Left ventricle myocardium inferior (tissue), 1 donor: ENCODE data around the gene RASSF3. TPM values are rescaled to one million over a fixed set of nuclear protein-coding genes. Genes with fewer than 3 reads are reported as not detected.
A peak's percentile ranks its signal among the peaks of the same experiment; 100 is the strongest.
"Not testable (repeated sequence)": the region's sequence is repeated elsewhere in the genome, so short reads cannot be mapped to it uniquely, and the experiment has no call there.

ENCODE experiments used
- DNase-seq: peaks from one replicate; pipeline ENCODE4 v3.0.0-alpha.2; 2020
- H3K27ac ChIP-seq: fragments of 200-600 bp; replicated peaks from 2 replicates; pipeline ENCODE4 v1.8.0; 2021
- H3K27me3 ChIP-seq: fragments of 200-600 bp; 2 replicates; pipeline ENCODE4 v1.8.0; 2021; ENCODE audit warnings: low read depth
- H3K36me3 ChIP-seq: fragments of 200-600 bp; 2 replicates; pipeline ENCODE4 v1.8.0; 2021
- H3K4me1 ChIP-seq: fragments of 200-600 bp; 2 replicates; pipeline ENCODE4 v1.8.0; 2021
- H3K4me3 ChIP-seq: fragments of 200-600 bp; 2 replicates; pipeline ENCODE4 v1.8.0; 2021; ENCODE audit warnings: mild to moderate bottlenecking, moderate library complexity
- H3K9me3 ChIP-seq: fragments of 200-600 bp; replicated peaks from 2 replicates; pipeline ENCODE4 v1.8.0; 2021
- CTCF ChIP-seq: fragments of 200-600 bp; IDR thresholded peaks from 2 replicates; pipeline ENCODE4 v1.8.0; 2021; ENCODE audit warnings: antibody characterized with exemption, mild to moderate bottlenecking, borderline replicate concordance
- intact Hi-C: fragments of 100-400 bp; cut with micrococcal nuclease; formaldehyde crosslinking; loops from one replicate; pipeline ENCODE4 v1.11.0; 2022
- total RNA-seq: library from RNA; stranded (reverse); fragmentation: NEBNext Ultra II Directional; extraction: Animal tissue kit (Norgen Biotek cat#: 25700); gene quantifications from one replicate; pipeline ENCODE4 v1.2.1, GENCODE V29; 2021
- donor health status: DM: no; HTN: yes; CAD: no; lungs with severe emphysema.

Gene RASSF3
- total RNA-seq, 1 donor from 2014 or later = 102 TPM

GRCh38 chr12:64650762-64651161 lies 40.5 kb downstream of the RASSF3 start:
- H3K4me1 ChIP-seq = peaks cover 74% of the 10 kb centered on the region
- TF ChIP-seq CTCF = no peak
- DNase-seq = no peak
- H3K27me3 ChIP-seq = no peaks in the 10 kb centered on the region
- intact Hi-C loops = no loop called here
- H3K4me3 ChIP-seq = peak overlapping the region; percentile 12
- H3K27ac ChIP-seq = peak overlapping the region; percentile 75
- no peaks in the 10 kb centered on the region for H3K36me3 ChIP-seq
- H3K9me3 ChIP-seq = no peaks in the 10 kb centered on the region

DNA sequence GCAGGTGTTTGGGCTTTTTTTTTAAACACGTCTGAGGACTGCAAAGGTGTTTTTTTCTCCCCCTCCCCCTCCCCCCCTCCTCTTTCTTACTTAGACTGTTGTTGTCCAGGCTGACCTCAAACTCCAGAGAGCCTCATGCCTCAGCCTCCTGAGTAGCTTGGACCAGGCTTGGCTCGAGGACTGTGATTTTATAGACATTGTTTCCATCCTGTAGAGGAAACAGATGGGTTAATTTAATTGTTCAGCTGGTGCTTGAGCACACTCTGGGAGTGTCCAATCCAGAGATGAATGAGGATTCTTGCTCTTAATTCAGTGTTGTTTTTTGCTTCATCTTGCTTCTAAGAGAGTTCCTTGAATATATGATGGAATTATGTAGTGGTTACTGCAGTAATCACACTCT lies 42.1 kb downstream of the RASSF3 start:
- peak overlapping the region; percentile 75 for H3K27ac ChIP-seq
- intact Hi-C loops = no loop called here

GRCh38 chr12:64653123-64653522 lies 42.8 kb downstream of the RASSF3 start:
- peak overlapping the region; percentile 75 for H3K27ac ChIP-seq
- peaks cover 82% of the 10 kb centered on the region for H3K4me1 ChIP-seq
- TF ChIP-seq CTCF = no peak
- H3K9me3 ChIP-seq = no peaks in the 10 kb centered on the region
- H3K27me3 ChIP-seq = no peaks in the 10 kb centered on the region
- intact Hi-C loops = no loop called here
- DNase-seq = no peak
- H3K4me3 ChIP-seq = no peak overlapping the region
- H3K36me3 ChIP-seq = no peaks in the 10 kb centered on the region

More for the DNA sequence above, 42.1 kb downstream of the RASSF3 start:
- no peaks in the 10 kb centered on the region for H3K9me3 ChIP-seq
- peaks cover 79% of the 10 kb centered on the region for H3K4me1 ChIP-seq
- no peaks in the 10 kb centered on the region for H3K36me3 ChIP-seq
- H3K27me3 ChIP-seq = no peaks in the 10 kb centered on the region
- H3K4me3 ChIP-seq = no peak overlapping the region
- no peak for TF ChIP-seq CTCF
- no peak for DNase-seq

GRCh38 chr12:64653907-64654306 lies 43.6 kb downstream of the RASSF3 start:
- H3K4me3 ChIP-seq, H3K27me3 ChIP-seq, H3K36me3 ChIP-seq, H3K9me3 ChIP-seq, intact Hi-C loops, DNase-seq: not testable (repeated sequence)
- Histone ChIP-seq H3K4me1 (peaks cover 89% of the 10 kb centered on the region), H3K27ac (peak overlapping the region; percentile 75)

DNA sequence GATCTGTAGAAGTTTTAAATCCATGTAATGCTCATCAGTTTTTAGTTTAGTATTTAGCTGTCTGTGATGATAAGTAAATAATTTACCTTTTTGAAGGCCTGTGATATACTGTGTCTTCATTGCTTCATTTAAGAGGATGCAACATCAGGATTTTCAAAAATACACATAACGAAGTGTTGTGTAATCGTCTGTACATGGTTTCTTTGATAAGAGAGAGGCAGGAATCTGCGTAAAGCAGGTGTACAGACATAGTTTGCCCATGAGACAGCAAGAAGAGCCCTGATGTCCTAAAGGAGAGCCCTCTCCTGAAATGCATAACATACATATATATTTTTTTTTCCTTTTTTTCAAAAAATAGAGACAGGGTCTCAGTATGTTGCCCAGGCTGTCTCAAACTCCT lies 44.8 kb downstream of the RASSF3 start:
- H3K27ac ChIP-seq = peak overlapping the region; percentile 74
- peaks cover 87% of the 10 kb centered on the region for H3K4me1 ChIP-seq
- intact Hi-C loops = no loop called here
- no peak overlapping the region for H3K4me3 ChIP-seq
- TF ChIP-seq CTCF = no peak
- no peaks in the 10 kb centered on the region for H3K36me3 ChIP-seq
- H3K9me3 ChIP-seq = no peaks in the 10 kb centered on the region
- H3K27me3 ChIP-seq = no peaks in the 10 kb centered on the region
- no peak for DNase-seq

DNA sequence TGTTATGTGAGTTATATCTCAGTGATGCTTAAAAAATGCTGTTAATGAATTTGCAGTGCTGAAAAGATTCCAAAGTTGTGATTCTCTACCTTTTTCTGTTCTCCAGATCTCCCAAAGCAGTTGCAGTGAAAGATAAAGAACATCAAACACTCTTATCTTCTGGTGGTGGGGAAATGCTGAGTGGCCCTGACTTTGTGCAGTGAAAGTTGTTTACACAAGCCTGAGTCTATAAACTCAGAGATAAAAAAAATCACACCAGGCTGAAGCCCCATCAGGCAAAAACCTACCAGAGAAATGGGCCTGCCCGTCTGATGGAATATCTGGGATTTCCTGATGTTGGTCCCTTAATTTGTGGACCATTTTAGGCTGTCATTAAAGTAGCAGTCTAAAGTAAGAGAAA lies 46.1 kb downstream of the RASSF3 start:
- Histone ChIP-seq H3K4me3 (no peak overlapping the region), H3K36me3 (no peaks in the 10 kb centered on the region), H3K9me3 (no peaks in the 10 kb centered on the region), H3K27me3 (no peaks in the 10 kb centered on the region), H3K27ac (peak overlapping the region; percentile 74), H3K4me1 (peaks cover 80% of the 10 kb centered on the region)
- no peak for TF ChIP-seq CTCF
- no peak for DNase-seq
- intact Hi-C loops = no loop called here
